Activated naive CD8-positive, alpha-beta T cell (primary cell): ENCODE measurements around the gene C6orf52.
"Not testable (repeated sequence)": the region's sequence is repeated elsewhere in the genome, so short reads cannot be mapped to it uniquely, and the experiment has no call there.

Experiments used
- H3K27ac Mint-ChIP-seq: one replicate; pipeline ENCODE4 v1.8.0; 2021; ENCODE audit warnings: mixed read lengths
- H3K27me3 Mint-ChIP-seq: one replicate; pipeline ENCODE4 v1.8.0; 2021; ENCODE audit warnings: mixed read lengths
- H3K36me3 Mint-ChIP-seq: one replicate; pipeline ENCODE4 v1.8.0; 2021; ENCODE audit warnings: mixed read lengths
- H3K4me1 Mint-ChIP-seq: one replicate; pipeline ENCODE4 v1.8.0; 2021; ENCODE audit warnings: low read depth, mixed read lengths
- H3K4me3 Mint-ChIP-seq: one replicate; pipeline ENCODE4 v1.8.0; 2021; ENCODE audit warnings: mild to moderate bottlenecking, mixed read lengths
- H3K9me3 Mint-ChIP-seq: one replicate; pipeline ENCODE4 v1.8.0; 2021; ENCODE audit warnings: low read depth, mixed read lengths

C6orf52 gene

DNA sequence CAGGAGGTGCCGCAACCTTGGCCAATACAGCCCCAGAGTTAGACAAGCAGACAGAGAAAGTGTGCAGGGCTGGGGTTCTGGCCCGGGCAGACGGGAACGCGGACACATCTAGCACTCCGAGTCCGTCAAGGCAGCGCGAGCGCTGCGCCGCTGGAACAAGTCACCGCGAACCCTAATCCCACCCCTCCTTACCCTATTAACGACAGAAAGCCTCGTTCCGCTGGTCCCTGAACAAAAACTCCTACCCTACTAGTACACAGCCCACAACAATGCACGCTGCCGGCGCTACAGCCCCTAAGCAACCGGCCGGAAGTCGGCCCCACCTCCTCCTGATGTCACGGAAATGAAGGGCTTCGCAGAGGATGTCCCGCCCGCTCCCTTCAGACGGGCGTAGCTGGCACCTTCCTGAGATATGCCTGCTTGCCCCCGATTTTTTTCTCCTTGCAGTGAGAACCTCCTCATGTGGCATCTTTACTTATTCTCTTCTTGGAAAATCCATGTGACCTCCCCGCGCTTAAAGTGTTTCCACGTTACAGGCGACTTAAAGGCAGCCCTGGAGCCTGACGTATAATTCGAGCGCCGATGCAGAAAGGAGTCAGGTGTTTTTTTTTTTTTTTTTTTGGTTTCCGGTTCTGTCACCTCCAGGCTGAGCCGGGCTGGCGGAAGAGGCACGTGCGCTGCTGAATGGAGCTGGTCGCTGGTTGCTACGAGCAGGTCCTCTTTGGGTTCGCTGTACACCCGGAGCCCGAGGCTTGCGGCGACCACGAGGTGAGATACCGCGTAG lies at the start of gene C6orf52, which contains the start of gene PAK1IP1:
C6orf52 (minus strand) TSS at position 315 of the 784 bp plus-strand sequence. CDS start 7,066 bp downstream, outside the sequence.
PAK1IP1 (plus strand) TSS at position 671 of the 784 bp plus-strand sequence; CDS start at position 685, 14 bp downstream.
- H3K36me3 Mint-ChIP-seq: peaks cover 5% of the 10 kb centered on the region
- no peaks in the 10 kb centered on the region for H3K9me3 Mint-ChIP-seq
- peak within 1 kb of the TSS; percentile 93 for H3K4me3 Mint-ChIP-seq
- peak within 1 kb of the TSS; percentile 100 for H3K27ac Mint-ChIP-seq
- H3K4me1 Mint-ChIP-seq: peaks cover 48% of the 10 kb centered on the region
- H3K27me3 Mint-ChIP-seq: no peaks in the 10 kb centered on the region

GRCh38 chr6:10743515-10743914 lies 49.1 kb upstream of the C6orf52 start:
- Mint-ChIP-seq H3K4me3 (no peak overlapping the region), H3K9me3 (no peaks in the 10 kb centered on the region), H3K27ac (no peak overlapping the region), H3K27me3 (no peaks in the 10 kb centered on the region), H3K4me1 (peaks cover 15% of the 10 kb centered on the region), H3K36me3 (no peaks in the 10 kb centered on the region)

DNA sequence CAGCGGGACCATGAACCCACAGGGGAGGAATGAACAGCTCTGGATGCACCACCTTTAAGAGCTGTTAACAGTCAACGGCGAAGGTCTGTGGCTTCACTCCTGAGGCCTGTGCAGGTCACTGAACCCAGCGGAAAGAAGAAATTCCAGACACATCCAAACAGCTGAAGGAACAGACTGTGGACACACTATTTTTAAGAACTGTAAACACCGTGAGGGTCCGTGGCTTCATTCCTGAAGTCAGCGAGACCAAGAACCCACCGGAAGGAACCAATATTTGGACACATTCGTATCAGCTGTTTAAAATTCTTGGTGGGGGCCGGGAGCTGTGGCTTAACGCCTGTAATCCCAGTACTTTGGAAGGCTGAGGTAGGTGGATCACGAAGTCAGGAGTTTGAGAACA lies 47.8 kb upstream of the C6orf52 start:
- H3K27me3 Mint-ChIP-seq: no peaks in the 10 kb centered on the region
- no peak overlapping the region for H3K4me3 Mint-ChIP-seq
- H3K36me3 Mint-ChIP-seq: no peaks in the 10 kb centered on the region
- no peaks in the 10 kb centered on the region for H3K9me3 Mint-ChIP-seq
- H3K4me1 Mint-ChIP-seq: peaks cover 13% of the 10 kb centered on the region
- no peak overlapping the region for H3K27ac Mint-ChIP-seq

DNA sequence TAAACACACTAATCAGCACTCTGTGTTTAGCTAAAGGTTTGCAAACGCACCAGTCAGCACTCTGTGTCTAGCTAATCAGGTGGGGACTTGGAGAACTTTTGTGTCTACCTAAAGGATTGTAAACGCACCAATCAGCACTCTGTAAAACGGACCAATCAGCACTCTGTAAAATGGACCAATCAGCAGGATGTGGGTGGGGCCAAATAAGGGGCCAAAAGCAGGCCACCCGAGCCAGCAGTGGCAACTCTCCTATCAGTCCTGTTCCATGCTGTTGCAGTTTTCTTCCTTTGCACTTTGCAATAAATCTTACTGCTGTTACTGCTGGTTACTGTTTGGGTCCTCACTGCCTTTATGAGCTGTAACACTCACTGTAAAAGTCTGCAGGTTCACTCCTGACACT lies 47.2 kb upstream of the C6orf52 start:
- H3K9me3 Mint-ChIP-seq, H3K27ac Mint-ChIP-seq, H3K4me1 Mint-ChIP-seq, H3K27me3 Mint-ChIP-seq, H3K4me3 Mint-ChIP-seq, H3K36me3 Mint-ChIP-seq: not testable (repeated sequence)

DNA sequence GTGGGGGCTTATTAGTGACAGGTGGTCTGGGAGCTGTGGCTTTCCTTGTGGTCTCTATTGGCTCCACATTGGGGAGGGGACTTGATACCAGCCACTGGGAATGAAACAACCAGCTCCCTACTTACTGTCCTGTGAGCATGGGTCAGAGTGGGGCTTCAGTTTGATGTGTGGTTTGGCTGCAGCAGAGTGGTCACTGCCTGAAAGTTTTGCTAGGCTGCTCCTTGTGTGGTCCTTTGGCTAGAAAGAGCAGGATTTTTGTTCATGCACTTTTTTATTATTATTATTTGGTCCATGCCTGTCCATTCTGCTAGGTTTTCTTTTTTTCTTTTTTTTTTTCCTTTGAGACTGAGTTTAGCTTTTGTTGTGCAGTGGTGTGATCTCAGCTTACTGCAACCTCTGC lies 45.6 kb upstream of the C6orf52 start:
- H3K9me3 Mint-ChIP-seq: no peaks in the 10 kb centered on the region
- no peaks in the 10 kb centered on the region for H3K36me3 Mint-ChIP-seq
- H3K4me1 Mint-ChIP-seq: no peaks in the 10 kb centered on the region
- H3K27me3 Mint-ChIP-seq: no peaks in the 10 kb centered on the region
- H3K4me3 Mint-ChIP-seq: no peak overlapping the region
- H3K27ac Mint-ChIP-seq: no peak overlapping the region

- Mint-ChIP-seq H3K4me1 (no peaks in the 10 kb centered on the region), H3K4me3 (no peak overlapping the region), H3K27me3 (no peaks in the 10 kb centered on the region), H3K36me3 (peaks cover 5% of the 10 kb centered on the region), H3K9me3 (no peaks in the 10 kb centered on the region), H3K27ac (no peak overlapping the region)
These were observed 42.3 kb upstream of the C6orf52 start for GRCh38 chr6:10736731-10737130.

DNA sequence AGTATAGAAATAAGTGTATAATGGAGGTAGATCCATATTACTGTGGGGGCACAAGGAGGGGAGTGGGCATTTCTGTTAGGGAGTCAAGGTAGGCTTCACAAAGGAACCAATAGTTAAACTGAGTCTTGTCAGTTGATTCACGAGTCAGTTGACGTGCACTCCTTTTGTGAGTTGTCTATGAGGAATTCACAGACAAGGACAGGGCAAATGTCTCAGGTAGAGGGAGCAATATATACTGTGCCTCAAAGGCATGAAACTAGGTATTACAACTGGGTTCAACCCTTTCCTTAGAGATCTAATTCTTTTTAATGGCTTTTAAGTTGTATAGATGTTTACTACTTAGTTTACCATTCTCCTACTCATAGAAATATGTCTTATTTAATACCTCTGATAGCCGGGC lies 39.4 kb upstream of the C6orf52 start:
- Mint-ChIP-seq H3K36me3 (peaks cover 5% of the 10 kb centered on the region), H3K9me3 (no peaks in the 10 kb centered on the region), H3K4me3 (no peak overlapping the region)

DNA sequence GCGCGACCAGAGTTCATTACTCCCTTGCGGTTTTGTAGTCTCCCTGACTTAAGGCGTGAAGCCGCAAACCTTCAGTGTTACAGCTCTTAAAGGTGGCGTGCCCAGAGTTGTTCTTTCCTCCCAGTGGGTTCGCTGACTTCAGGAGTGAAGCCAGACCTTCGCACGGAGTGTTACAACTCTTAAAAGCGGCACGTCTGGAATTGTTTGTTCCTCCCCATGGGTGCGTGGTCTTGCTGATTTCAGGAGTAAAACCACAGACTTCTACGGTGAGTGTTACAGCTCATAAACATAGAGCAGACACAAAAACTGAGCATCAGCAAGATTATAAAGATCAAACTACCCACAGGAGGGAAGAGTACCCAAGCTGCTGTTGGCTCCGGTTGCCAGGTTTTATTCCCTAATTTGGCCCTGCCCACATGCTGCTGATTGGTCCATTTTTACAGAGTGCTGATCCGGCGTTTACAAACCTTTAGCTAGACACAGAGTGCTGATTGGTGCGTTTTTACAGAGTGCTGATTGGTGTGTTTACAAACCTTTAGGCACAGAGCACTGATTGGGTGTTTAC lies 38.8 kb upstream of the C6orf52 start:
- no peak overlapping the region for H3K4me3 Mint-ChIP-seq
- peaks cover 5% of the 10 kb centered on the region for H3K36me3 Mint-ChIP-seq
- no peak overlapping the region for H3K27ac Mint-ChIP-seq
- H3K27me3 Mint-ChIP-seq: no peaks in the 10 kb centered on the region
- no peaks in the 10 kb centered on the region for H3K9me3 Mint-ChIP-seq
- H3K4me1 Mint-ChIP-seq: no peaks in the 10 kb centered on the region

More for the DNA sequence above, 39.4 kb upstream of the C6orf52 start:
- Mint-ChIP-seq H3K27ac (no peak overlapping the region), H3K4me1 (no peaks in the 10 kb centered on the region), H3K27me3 (no peaks in the 10 kb centered on the region)

DNA sequence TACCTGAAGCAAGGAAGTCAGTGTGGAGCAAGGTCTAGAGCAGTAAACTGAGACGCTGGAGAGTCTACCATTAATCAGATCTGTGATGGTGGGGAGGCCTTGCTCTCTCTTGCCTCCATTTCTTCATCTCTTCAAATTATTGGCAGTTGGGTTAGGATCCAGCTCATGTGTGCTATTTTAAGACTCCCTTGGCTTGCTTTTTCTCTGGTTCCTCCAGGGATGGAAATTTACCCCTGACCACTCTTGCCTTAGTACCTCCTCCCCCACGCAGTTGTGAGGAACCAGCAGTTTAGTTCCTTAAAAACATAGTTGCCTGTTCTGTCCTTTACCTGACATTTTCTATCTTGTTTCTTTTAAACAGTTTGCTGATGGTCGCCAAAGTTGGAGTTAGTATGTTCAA lies 35.8 kb upstream of the C6orf52 start:
- Mint-ChIP-seq H3K36me3 (peaks cover 11% of the 10 kb centered on the region), H3K27ac (peak overlapping the region; percentile 1), H3K4me1 (peaks cover 13% of the 10 kb centered on the region), H3K4me3 (no peak overlapping the region), H3K27me3 (no peaks in the 10 kb centered on the region), H3K9me3 (no peaks in the 10 kb centered on the region)

- Mint-ChIP-seq H3K4me1 (peaks cover 44% of the 10 kb centered on the region), H3K27ac (peak overlapping the region; percentile 34), H3K36me3 (peaks cover 6% of the 10 kb centered on the region), H3K27me3 (no peaks in the 10 kb centered on the region), H3K4me3 (peak overlapping the region; percentile 38), H3K9me3 (no peaks in the 10 kb centered on the region)
These were observed 31.3 kb upstream of the C6orf52 start for GRCh38 chr6:10725716-10726115.

- no peak overlapping the region for H3K27ac Mint-ChIP-seq
- H3K4me3 Mint-ChIP-seq: no peak overlapping the region
- H3K9me3 Mint-ChIP-seq: no peaks in the 10 kb centered on the region
- no peaks in the 10 kb centered on the region for H3K27me3 Mint-ChIP-seq
- peaks cover 44% of the 10 kb centered on the region for H3K4me1 Mint-ChIP-seq
- peaks cover 6% of the 10 kb centered on the region for H3K36me3 Mint-ChIP-seq
These were observed 30.6 kb upstream of the C6orf52 start for GRCh38 chr6:10725044-10725443.

- Mint-ChIP-seq H3K27ac (peak overlapping the region; percentile 90), H3K9me3 (no peaks in the 10 kb centered on the region), H3K4me1 (peaks cover 52% of the 10 kb centered on the region)
These were observed 29.1 kb upstream of the C6orf52 start for GRCh38 chr6:10723567-10723881.

DNA sequence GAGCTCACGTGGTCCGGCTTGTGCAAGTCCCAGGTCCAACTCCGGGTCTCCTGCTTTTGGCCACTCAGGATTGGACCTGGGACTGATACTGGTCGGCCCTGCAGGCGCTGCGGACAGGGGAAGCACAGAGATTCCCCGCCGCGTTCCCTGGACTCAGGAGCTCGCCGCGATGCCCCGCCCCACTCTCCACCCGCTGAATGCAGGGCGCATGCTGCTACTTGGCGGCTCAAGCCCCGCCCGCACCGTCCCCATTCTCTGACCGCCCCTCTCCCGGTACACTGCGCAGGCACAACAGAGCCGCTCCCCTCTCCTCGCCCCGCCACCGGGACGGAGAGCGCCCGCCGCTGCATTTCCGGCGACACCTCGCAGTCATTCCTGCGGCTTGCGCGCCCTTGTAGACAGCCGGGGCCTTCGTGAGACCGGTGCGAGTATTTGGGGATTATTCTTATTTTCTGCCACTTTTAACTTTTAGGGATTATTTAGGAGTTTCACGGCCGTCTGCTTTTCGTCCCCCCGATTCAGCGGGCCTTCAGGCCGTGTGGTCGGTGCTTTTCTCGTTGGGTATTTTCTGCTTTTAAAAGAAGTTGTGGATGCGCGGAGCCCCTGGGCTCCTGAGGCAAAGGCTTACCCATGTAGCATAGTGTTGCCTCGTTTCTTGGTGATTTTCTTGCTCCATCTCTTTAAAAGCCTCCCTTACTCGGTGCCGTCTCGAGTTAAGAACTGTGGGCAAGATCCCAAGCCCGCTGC lies 28.6 kb upstream of the C6orf52 start, which contains the start of gene TMEM14C:
TMEM14C (plus strand) TSS at position 251 of the 747 bp plus-strand sequence. CDS start 1,544 bp downstream, outside the sequence.
- H3K36me3 Mint-ChIP-seq: peaks cover 4% of the 10 kb centered on the region
- H3K27ac Mint-ChIP-seq: peak within 1 kb of the TSS; percentile 90
- H3K27me3 Mint-ChIP-seq: no peaks in the 10 kb centered on the region
- no peaks in the 10 kb centered on the region for H3K9me3 Mint-ChIP-seq
- H3K4me3 Mint-ChIP-seq: peak within 1 kb of the TSS; percentile 94
- H3K4me1 Mint-ChIP-seq: peaks cover 52% of the 10 kb centered on the region

More at GRCh38 chr6:10723567-10723881, 29.1 kb upstream of the C6orf52 start:
- Mint-ChIP-seq H3K27me3 (no peaks in the 10 kb centered on the region), H3K4me3 (peak overlapping the region; percentile 94), H3K36me3 (peaks cover 6% of the 10 kb centered on the region)

DNA sequence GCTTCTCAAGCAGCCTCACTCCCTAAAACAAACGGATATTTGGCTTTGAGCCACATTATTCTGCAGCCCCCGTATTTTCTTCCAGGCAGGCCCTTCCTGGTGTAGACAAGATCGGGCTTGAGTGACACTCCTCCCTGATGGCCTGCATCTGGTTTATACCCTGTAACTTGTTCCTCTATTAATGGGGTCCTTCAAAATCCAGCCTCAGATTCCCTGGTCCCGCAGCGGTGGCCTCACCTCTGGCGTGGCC lies 28.1 kb upstream of the C6orf52 start:
- Mint-ChIP-seq H3K4me3 (peak overlapping the region; percentile 94), H3K9me3 (no peaks in the 10 kb centered on the region)

GRCh38 chr6:10721850-10722569 lies 27.6 kb upstream of the C6orf52 start:
- H3K4me3 Mint-ChIP-seq: peak overlapping the region; percentile 94
- peak overlapping the region; percentile 90 for H3K27ac Mint-ChIP-seq
- peaks cover 48% of the 10 kb centered on the region for H3K4me1 Mint-ChIP-seq
- no peaks in the 10 kb centered on the region for H3K27me3 Mint-ChIP-seq
- H3K36me3 Mint-ChIP-seq: peaks cover 2% of the 10 kb centered on the region
- H3K9me3 Mint-ChIP-seq: no peaks in the 10 kb centered on the region

More for the DNA sequence above, 28.1 kb upstream of the C6orf52 start:
- H3K4me1 Mint-ChIP-seq: peaks cover 49% of the 10 kb centered on the region
- H3K27ac Mint-ChIP-seq: peak overlapping the region; percentile 90
- H3K27me3 Mint-ChIP-seq: no peaks in the 10 kb centered on the region
- peaks cover 2% of the 10 kb centered on the region for H3K36me3 Mint-ChIP-seq
